NCI-H526 treated with DMSO at 0.1 percent for 48 hours (cell line): ENCODE measurements around the gene KCNH2.
"Not testable (repeated sequence)": the region's sequence is repeated elsewhere in the genome, so short reads cannot be mapped to it uniquely, and the experiment has no call there.

Experiments
- DNase-seq: peaks from one replicate; lab custom pipeline; 2025; lab: John Stamatoyannopoulos, UW

The KCNH2 gene

GRCh38 chr7:150934045-150934766 is 43.9 kb downstream of the KCNH2 start:
- DNase-seq = no peak

- no peak for DNase-seq
Observed at GRCh38 chr7:150931199-150931869, 46.8 kb downstream of the KCNH2 start.

GRCh38 chr7:150928541-150928940 is 49.6 kb downstream of the KCNH2 start:
- no peak for DNase-seq

GRCh38 chr7:150927956-150928344 is 50.2 kb downstream of the KCNH2 start:
- no peak for DNase-seq

- DNase-seq = no peak
Observed at GRCh38 chr7:150927157-150927955, 50.8 kb downstream of the KCNH2 start.

GRCh38 chr7:150926066-150926465 is 52.1 kb downstream of the KCNH2 start:
- DNase-seq = no peak

GRCh38 chr7:150924369-150924781 is 53.7 kb downstream of the KCNH2 start:
- DNase-seq = no peak

GRCh38 chr7:150923802-150924201 is 54.3 kb downstream of the KCNH2 start:
- no peak for DNase-seq

- DNase-seq = no peak
Observed at GRCh38 chr7:150923196-150923595, 54.9 kb downstream of the KCNH2 start.

- no peak for DNase-seq
Observed at GRCh38 chr7:150919160-150919559, 59.0 kb downstream of the KCNH2 start.

GRCh38 chr7:150918378-150918777 is 59.7 kb downstream of the KCNH2 start:
- DNase-seq = no peak

GRCh38 chr7:150917969-150918368 is 60.2 kb downstream of the KCNH2 start:
- no peak for DNase-seq

GRCh38 chr7:150916670-150917069 is 61.5 kb downstream of the KCNH2 start:
- no peak for DNase-seq

- DNase-seq = no peak
Observed at GRCh38 chr7:150914966-150915365, 63.2 kb downstream of the KCNH2 start.

- no peak for DNase-seq
Observed at GRCh38 chr7:150914196-150914595, 63.9 kb downstream of the KCNH2 start.

- no peak for DNase-seq
Observed at GRCh38 chr7:150912427-150912826, 65.7 kb downstream of the KCNH2 start.

GRCh38 chr7:150911590-150912267 is 66.4 kb downstream of the KCNH2 start:
- DNase-seq = no peak

- DNase-seq = no peak
Observed at GRCh38 chr7:150910996-150911422, 67.1 kb downstream of the KCNH2 start.

- not testable (repeated sequence) for DNase-seq
Observed at GRCh38 chr7:150910305-150910995, 67.7 kb downstream of the KCNH2 start.

- DNase-seq = no peak
Observed at GRCh38 chr7:150909200-150909995, 68.7 kb downstream of the KCNH2 start.

GRCh38 chr7:150908173-150908572 is 69.9 kb downstream of the KCNH2 start:
- no peak for DNase-seq
